KMS-11 (cell line): ENCODE measurements around the gene SPINDOC.

Experiments
- H2AFZ ChIP-seq: fragments of 200-600 bp; sonication (generic); 2 replicates; pipeline ENCODE4 v1.6.1; 2016; ENCODE audit warnings: antibody characterized with exemption, mixed run types, low read depth
- H3K27ac ChIP-seq: fragments of 200-600 bp; sonication (generic); 2 replicates; pipeline ENCODE4 v1.6.1; 2016; ENCODE audit warnings: mild to moderate bottlenecking, mixed run types
- H3K27me3 ChIP-seq: fragments of 200-600 bp; sonication (generic); 2 replicates; pipeline ENCODE4 v1.6.1; 2017; ENCODE audit warnings: mild to moderate bottlenecking, low read depth, mixed run types, moderate library complexity; ENCODE audit not compliant: insufficient read depth
- H3K36me3 ChIP-seq: fragments of 200-600 bp; sonication (generic); 2 replicates; pipeline ENCODE4 v1.6.1; 2017; ENCODE audit warnings: mild to moderate bottlenecking, mixed run types; ENCODE audit not compliant: insufficient read depth
- H3K4me1 ChIP-seq: fragments of 200-600 bp; sonication (generic); 2 replicates; pipeline ENCODE4 v1.6.1; 2016; ENCODE audit warnings: mild to moderate bottlenecking, low read depth, mixed run types; ENCODE audit not compliant: poor library complexity, severe bottlenecking
- H3K4me2 ChIP-seq: fragments of 200-600 bp; sonication (generic); 2 replicates; pipeline ENCODE4 v1.7.0; 2016; ENCODE audit warnings: mild to moderate bottlenecking, mixed run types
- H3K4me3 ChIP-seq: fragments of 200-600 bp; sonication (generic); IDR thresholded peaks from 2 replicates; pipeline ENCODE4 v1.6.1; 2017; ENCODE audit warnings: low read depth, low read length, mixed read lengths; ENCODE audit not compliant: insufficient read depth
- H3K79me2 ChIP-seq: fragments of 200-600 bp; sonication (generic); 2 replicates; pipeline ENCODE4 v1.6.1; 2016; ENCODE audit warnings: low read depth, mixed run types; ENCODE audit not compliant: insufficient read depth
- H3K9ac ChIP-seq: fragments of 200-600 bp; sonication (generic); 2 replicates; pipeline ENCODE4 v1.6.1; 2016; ENCODE audit warnings: mild to moderate bottlenecking, mixed run types
- H4K20me1 ChIP-seq: fragments of 200-600 bp; sonication (generic); 2 replicates; pipeline ENCODE4 v1.6.1; 2016; ENCODE audit warnings: mild to moderate bottlenecking, mixed run types; ENCODE audit not compliant: insufficient read depth
- CTCF ChIP-seq: fragments of 200-600 bp; sonication (generic); conservative IDR thresholded peaks from 2 replicates; pipeline ENCODE4 v1.6.1; 2017; ENCODE audit warnings: low read depth, mild to moderate bottlenecking, antibody characterized with exemption, low read length, moderate library complexity, mixed read lengths

The SPINDOC gene

DNA sequence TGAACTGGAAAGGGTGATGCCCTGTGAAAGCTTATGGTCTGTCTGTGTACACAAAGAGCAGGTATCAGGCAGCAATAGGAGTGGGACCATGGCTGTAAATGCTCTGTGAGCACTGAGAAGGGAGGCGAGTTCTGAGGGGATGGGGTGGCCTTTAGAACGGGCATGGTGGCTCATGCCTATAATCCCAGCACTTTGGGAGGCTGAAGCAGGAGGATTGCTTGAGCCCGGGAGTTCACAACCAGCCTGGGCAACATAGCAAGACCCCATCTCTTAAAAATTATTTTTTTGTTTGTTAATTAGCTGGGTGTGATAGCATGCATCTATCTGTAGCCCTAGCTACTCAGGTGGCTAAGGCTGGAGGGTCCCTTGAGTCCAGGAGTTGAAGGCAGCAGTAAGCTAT is 3.5 kb downstream of the SPINDOC start:
- Histone ChIP-seq H2AFZ (no peak overlapping the region), H3K4me3 (no peak overlapping the region), H4K20me1 (peaks cover 11% of the 10 kb centered on the region), H3K27ac (no peak overlapping the region), H3K27me3 (no peaks in the 10 kb centered on the region), H3K79me2 (peaks cover 42% of the 10 kb centered on the region), H3K4me2 (no peak overlapping the region), H3K36me3 (peaks cover 1% of the 10 kb centered on the region; the same call in 1 of the 2 replicates), H3K4me1 (peaks cover 24% of the 10 kb centered on the region), H3K9ac (no peak overlapping the region)
- TF ChIP-seq CTCF = no peak

DNA sequence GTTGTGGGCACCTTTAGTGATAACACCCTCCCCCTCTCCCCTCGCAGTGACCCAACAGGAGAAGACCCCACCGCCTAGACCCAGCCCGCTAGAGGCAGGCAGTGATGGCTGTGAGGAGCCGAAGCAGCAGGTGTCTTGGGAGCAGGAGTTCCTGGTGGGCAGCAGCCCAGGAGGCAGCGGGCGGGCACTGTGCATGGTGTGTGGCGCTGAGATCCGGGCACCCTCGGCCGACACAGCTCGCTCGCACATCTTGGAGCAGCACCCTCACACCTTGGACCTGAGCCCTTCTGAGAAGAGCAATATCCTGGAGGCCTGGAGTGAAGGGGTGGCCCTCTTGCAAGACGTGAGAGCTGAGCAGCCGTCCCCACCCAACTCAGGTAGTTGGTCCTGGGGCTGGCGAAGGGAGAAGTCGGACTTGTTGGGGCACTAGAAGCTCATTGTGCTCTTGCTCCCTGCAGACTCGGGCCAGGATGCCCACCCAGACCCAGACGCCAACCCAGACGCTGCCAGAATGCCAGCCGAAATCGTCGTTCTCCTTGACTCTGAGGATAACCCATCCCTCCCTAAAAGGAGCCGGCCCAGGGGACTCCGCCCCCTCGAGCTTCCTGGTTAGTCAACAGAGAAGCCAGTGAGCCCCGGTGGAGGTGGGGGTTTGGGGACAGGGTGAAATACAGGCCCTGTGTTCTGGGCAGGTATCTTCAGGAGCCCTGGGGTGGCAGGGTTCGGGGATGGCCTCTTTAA is 4.7 kb downstream of the SPINDOC start:
- Histone ChIP-seq H3K36me3 (peaks cover 5% of the 10 kb centered on the region; the same call in 1 of the 2 replicates), H3K4me3 (no peak overlapping the region), H3K9ac (no peak overlapping the region), H3K4me1 (peaks cover 14% of the 10 kb centered on the region), H3K27ac (no peak overlapping the region), H2AFZ (no peak overlapping the region), H3K4me2 (no peak overlapping the region), H3K27me3 (no peaks in the 10 kb centered on the region), H3K79me2 (peaks cover 42% of the 10 kb centered on the region), H4K20me1 (peaks cover 11% of the 10 kb centered on the region)
- TF ChIP-seq CTCF = no peak

GRCh38 chr11:63818609-63819008 is 5.4 kb downstream of the SPINDOC start:
- Histone ChIP-seq H3K4me3 (no peak overlapping the region), H3K27me3 (no peaks in the 10 kb centered on the region), H4K20me1 (peaks cover 11% of the 10 kb centered on the region), H3K4me2 (no peak overlapping the region), H3K4me1 (peaks cover 14% of the 10 kb centered on the region), H3K9ac (no peak overlapping the region), H3K27ac (no peak overlapping the region), H2AFZ (no peak overlapping the region), H3K79me2 (peaks cover 41% of the 10 kb centered on the region), H3K36me3 (peaks cover 5% of the 10 kb centered on the region; the same call in 1 of the 2 replicates)
- no peak for TF ChIP-seq CTCF

- peaks cover 5% of the 10 kb centered on the region; the same call in 1 of the 2 replicates for H3K36me3 ChIP-seq
Measured at GRCh38 chr11:63821411-63821810, 8.2 kb downstream of the SPINDOC start.

More at GRCh38 chr11:63821411-63821810, 8.2 kb downstream of the SPINDOC start:
- no peak for TF ChIP-seq CTCF
- no peaks in the 10 kb centered on the region for H3K27me3 ChIP-seq
- no peak overlapping the region for H3K4me3 ChIP-seq
- no peaks in the 10 kb centered on the region for H3K4me1 ChIP-seq
- no peak overlapping the region for H3K4me2 ChIP-seq
- H3K79me2 ChIP-seq = peaks cover 13% of the 10 kb centered on the region
- no peaks in the 10 kb centered on the region for H4K20me1 ChIP-seq
- no peak overlapping the region for H2AFZ ChIP-seq
- no peak overlapping the region for H3K27ac ChIP-seq
- no peak overlapping the region for H3K9ac ChIP-seq
